Mucosa of stomach (tissue), 1 donor: ENCODE measurements around the gene WIPF2.

ENCODE experiments used
- H3K27me3 ChIP-seq: one replicate; pipeline ENCODE4 v1.7.0; 2013; ENCODE audit warnings: mild to moderate bottlenecking, low read length; ENCODE audit not compliant: control insufficient read depth, insufficient read depth
- H3K36me3 ChIP-seq: one replicate; pipeline ENCODE4 v1.7.0; 2013; ENCODE audit warnings: low read length; ENCODE audit not compliant: control insufficient read depth, insufficient read depth
- H3K4me1 ChIP-seq: one replicate; pipeline ENCODE4 v1.7.0; 2013; ENCODE audit warnings: mild to moderate bottlenecking, low read length; ENCODE audit not compliant: control insufficient read depth, insufficient read depth
- H3K4me3 ChIP-seq: one replicate; pipeline ENCODE4 v1.7.0; 2013; ENCODE audit warnings: low read length
- H3K9ac ChIP-seq: one replicate; pipeline ENCODE4 v1.7.0; 2013; ENCODE audit warnings: mild to moderate bottlenecking, low read length, moderate library complexity
- H3K9me3 ChIP-seq: one replicate; pipeline ENCODE4 v1.7.0; 2013; ENCODE audit warnings: mild to moderate bottlenecking, low read length, moderate library complexity; ENCODE audit not compliant: control insufficient read depth
- donor health status: Pancreatic carcinoma.

WIPF2 gene

GRCh38 chr17:40313668-40314583, 94.8 kb downstream of the WIPF2 start:
- no peaks in the 10 kb centered on the region for H3K36me3 ChIP-seq
- H3K9ac ChIP-seq, result peak overlapping the region; percentile 13
- H3K9me3 ChIP-seq, result no peaks in the 10 kb centered on the region
- no peak overlapping the region for H3K4me3 ChIP-seq
- H3K27me3 ChIP-seq, result no peaks in the 10 kb centered on the region
- peaks cover 90% of the 10 kb centered on the region for H3K4me1 ChIP-seq

GRCh38 chr17:40314584-40314956, 95.5 kb downstream of the WIPF2 start:
- Histone ChIP-seq H3K4me1 (peaks cover 88% of the 10 kb centered on the region), H3K27me3 (no peaks in the 10 kb centered on the region), H3K9ac (peak overlapping the region; percentile 13), H3K36me3 (no peaks in the 10 kb centered on the region), H3K9me3 (no peaks in the 10 kb centered on the region), H3K4me3 (no peak overlapping the region)

- Histone ChIP-seq H3K4me3 (no peak overlapping the region), H3K4me1 (peaks cover 81% of the 10 kb centered on the region), H3K9ac (no peak overlapping the region), H3K9me3 (no peaks in the 10 kb centered on the region), H3K36me3 (no peaks in the 10 kb centered on the region), H3K27me3 (no peaks in the 10 kb centered on the region)
Measured at GRCh38 chr17:40315206-40315605, 96.1 kb downstream of the WIPF2 start.

GRCh38 chr17:40315678-40316570, 96.8 kb downstream of the WIPF2 start:
- H3K4me1 ChIP-seq, result peaks cover 74% of the 10 kb centered on the region
- H3K36me3 ChIP-seq, result no peaks in the 10 kb centered on the region
- no peaks in the 10 kb centered on the region for H3K27me3 ChIP-seq
- H3K4me3 ChIP-seq, result no peak overlapping the region
- H3K9me3 ChIP-seq, result no peaks in the 10 kb centered on the region
- H3K9ac ChIP-seq, result no peak overlapping the region

GRCh38 chr17:40316571-40317344, 97.7 kb downstream of the WIPF2 start:
- Histone ChIP-seq H3K36me3 (no peaks in the 10 kb centered on the region), H3K27me3 (no peaks in the 10 kb centered on the region), H3K4me1 (peaks cover 72% of the 10 kb centered on the region), H3K9me3 (no peaks in the 10 kb centered on the region), H3K9ac (peak overlapping the region; percentile 70), H3K4me3 (peak overlapping the region; percentile 28)

- no peaks in the 10 kb centered on the region for H3K36me3 ChIP-seq
- peak overlapping the region; percentile 47 for H3K4me3 ChIP-seq
- H3K4me1 ChIP-seq, result peaks cover 72% of the 10 kb centered on the region
- H3K9ac ChIP-seq, result peak overlapping the region; percentile 70
- H3K9me3 ChIP-seq, result no peaks in the 10 kb centered on the region
- H3K27me3 ChIP-seq, result no peaks in the 10 kb centered on the region
Measured at GRCh38 chr17:40317345-40317873, 98.3 kb downstream of the WIPF2 start.

GRCh38 chr17:40317880-40318829, 99.1 kb downstream of the WIPF2 start:
- peak overlapping the region; percentile 72 for H3K9ac ChIP-seq
- no peaks in the 10 kb centered on the region for H3K27me3 ChIP-seq
- no peaks in the 10 kb centered on the region for H3K9me3 ChIP-seq
- H3K4me3 ChIP-seq, result peak overlapping the region; percentile 51
- no peaks in the 10 kb centered on the region for H3K36me3 ChIP-seq
- H3K4me1 ChIP-seq, result peaks cover 72% of the 10 kb centered on the region

GRCh38 chr17:40318830-40319391, 99.8 kb downstream of the WIPF2 start:
- no peaks in the 10 kb centered on the region for H3K36me3 ChIP-seq
- H3K4me3 ChIP-seq, result peak overlapping the region; percentile 51
- no peaks in the 10 kb centered on the region for H3K9me3 ChIP-seq
- peaks cover 72% of the 10 kb centered on the region for H3K4me1 ChIP-seq
- peak overlapping the region; percentile 72 for H3K9ac ChIP-seq
- no peaks in the 10 kb centered on the region for H3K27me3 ChIP-seq

GRCh38 chr17:40319651-40320540, 100.8 kb downstream of the WIPF2 start:
- H3K4me1 ChIP-seq, result peaks cover 73% of the 10 kb centered on the region
- no peaks in the 10 kb centered on the region for H3K27me3 ChIP-seq
- H3K4me3 ChIP-seq, result no peak overlapping the region
- no peaks in the 10 kb centered on the region for H3K36me3 ChIP-seq
- no peaks in the 10 kb centered on the region for H3K9me3 ChIP-seq
- H3K9ac ChIP-seq, result peak overlapping the region; percentile 72
